NOMO-1 treated with DMSO at 0.1 percent for 48 hours (cell line): ENCODE results near the gene ASNSD1.
"Not testable (repeated sequence)": the region's sequence is repeated elsewhere in the genome, so short reads cannot be mapped to it uniquely, and the experiment has no call there.

Source experiments
- DNase-seq: peaks from one replicate; lab custom pipeline; 2025; ENCODE audit not compliant: unreplicated experiment; lab: John Stamatoyannopoulos, UW

The ASNSD1 gene

DNA sequence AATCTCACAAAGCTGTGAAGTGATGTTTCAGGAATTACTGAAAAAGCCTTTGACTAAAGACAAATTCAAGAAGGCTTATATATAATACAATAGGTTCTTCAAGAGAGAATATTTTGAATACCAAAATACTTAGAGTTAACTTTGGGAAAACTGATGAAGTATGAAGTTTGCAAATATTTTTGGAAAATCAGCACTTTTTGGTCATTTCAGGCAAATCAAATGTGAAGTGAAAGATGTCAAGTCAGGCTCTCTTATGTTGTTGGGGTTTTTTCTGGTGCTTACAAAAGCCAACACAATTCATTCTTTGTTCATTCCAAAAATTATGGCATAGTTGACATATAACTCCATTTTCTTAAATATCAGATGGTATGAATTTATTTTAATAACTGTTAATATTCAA, 14.7 kb upstream of the ASNSD1 start:
- no peak for DNase-seq

DNA sequence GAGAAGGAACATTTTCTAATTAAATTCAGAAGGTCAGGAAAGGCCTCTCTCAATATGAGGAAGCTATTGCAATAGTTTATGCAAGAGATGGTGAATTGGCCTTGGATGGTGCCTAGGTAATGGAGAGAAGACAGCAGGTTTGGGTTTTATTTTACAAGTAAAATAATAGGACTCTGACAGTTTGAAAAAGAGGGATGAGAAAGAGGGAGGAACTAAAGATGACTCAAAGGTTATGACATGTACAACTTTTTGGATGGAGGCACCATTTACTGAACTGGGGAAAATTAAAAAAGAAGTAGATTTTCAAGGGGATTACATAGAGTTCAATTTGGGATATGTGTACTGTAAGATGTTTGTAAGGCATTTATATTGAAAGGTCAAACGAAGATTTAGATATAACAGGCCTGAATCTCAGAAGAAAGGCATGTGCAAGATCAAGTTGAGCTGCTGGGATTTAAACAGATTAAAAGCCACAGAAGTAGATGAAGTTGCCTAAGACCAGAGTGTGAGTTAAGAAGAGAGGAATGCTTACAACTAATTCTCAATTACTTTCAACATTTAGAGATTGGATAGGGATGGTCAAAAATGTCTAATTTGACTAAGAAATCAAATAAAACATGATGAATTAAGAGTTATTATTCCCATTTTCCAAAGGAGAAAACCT, 12.3 kb upstream of the ASNSD1 start:
- DNase-seq, result no peak

DNA sequence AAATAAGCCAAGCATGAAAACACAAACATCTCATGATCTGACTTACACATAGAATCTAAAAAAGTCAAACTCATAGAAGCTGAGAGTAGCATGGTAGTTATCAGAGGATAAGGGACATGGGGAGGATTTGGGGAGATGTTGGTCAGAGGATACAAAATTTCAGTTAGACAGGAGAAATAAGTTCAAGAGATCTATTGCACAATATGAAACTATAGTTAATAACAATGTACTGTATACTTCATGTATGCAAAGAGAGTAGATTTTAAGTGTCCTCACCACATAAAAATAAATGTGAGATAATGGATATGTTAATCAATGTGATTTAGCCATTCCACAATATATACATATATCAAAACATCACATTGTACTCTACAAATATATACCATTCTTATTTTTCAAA, 10.0 kb upstream of the ASNSD1 start:
- no peak for DNase-seq

DNA sequence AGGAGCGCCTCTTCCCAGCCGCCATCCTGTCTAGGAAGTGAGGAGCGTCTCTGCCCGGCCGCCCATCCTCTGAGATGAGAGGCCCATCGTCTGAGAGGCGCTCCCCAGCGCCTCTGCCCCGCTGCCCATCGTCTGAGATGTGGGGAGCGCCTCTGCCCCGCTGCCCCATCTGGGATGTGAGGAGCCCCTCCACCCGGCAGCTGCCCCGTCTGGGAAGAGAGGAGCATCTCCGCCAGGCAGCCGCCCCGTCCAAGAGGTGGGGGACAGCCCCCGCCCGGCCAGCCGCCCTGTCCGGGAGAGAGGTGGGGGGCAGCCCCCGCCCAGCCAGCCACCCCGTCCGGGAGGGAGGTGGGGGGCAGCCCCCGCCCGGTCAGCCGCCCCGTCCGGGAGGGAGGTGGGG, 7.8 kb upstream of the ASNSD1 start:
- DNase-seq, result not testable (repeated sequence)

DNA sequence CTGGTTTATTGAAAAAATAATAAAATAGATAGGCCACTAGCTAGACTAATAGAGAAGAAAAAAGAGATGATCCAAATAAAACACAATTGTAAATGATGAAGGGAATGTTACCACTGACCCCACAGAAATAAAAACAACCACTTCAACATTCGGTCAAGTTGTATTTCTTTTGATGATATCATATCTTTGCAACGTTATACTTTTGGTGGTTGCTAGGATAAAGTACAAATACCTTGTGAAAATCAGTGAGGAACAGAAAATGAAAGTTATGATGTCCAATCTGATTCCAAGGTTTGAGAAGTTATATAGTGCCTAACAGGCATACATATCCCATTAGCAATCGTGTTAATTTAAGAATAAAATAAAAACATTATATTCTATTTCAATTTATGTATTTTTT, 6.6 kb upstream of the ASNSD1 start:
- DNase-seq, result no peak

DNA sequence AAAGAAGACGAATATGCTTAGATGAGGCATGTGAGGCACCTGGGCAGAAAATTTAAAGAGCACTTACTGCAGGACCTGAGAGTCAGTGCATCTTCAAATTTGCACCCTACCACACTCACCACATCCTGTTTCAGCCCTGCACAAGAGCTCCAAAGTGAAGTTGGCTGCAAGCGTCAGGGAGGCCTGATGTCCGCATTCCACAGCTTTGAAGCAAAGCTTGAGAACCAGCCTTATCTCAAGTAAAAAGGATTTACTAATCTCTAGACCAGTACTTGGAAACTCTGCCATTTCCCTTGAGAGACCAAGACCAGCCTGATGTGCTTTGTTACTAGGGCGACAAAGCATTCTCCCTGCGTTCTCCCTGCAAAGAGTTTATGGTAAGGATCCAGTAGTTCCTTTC, 3.4 kb upstream of the ASNSD1 start:
- DNase-seq, result peak; percentile 43

DNA sequence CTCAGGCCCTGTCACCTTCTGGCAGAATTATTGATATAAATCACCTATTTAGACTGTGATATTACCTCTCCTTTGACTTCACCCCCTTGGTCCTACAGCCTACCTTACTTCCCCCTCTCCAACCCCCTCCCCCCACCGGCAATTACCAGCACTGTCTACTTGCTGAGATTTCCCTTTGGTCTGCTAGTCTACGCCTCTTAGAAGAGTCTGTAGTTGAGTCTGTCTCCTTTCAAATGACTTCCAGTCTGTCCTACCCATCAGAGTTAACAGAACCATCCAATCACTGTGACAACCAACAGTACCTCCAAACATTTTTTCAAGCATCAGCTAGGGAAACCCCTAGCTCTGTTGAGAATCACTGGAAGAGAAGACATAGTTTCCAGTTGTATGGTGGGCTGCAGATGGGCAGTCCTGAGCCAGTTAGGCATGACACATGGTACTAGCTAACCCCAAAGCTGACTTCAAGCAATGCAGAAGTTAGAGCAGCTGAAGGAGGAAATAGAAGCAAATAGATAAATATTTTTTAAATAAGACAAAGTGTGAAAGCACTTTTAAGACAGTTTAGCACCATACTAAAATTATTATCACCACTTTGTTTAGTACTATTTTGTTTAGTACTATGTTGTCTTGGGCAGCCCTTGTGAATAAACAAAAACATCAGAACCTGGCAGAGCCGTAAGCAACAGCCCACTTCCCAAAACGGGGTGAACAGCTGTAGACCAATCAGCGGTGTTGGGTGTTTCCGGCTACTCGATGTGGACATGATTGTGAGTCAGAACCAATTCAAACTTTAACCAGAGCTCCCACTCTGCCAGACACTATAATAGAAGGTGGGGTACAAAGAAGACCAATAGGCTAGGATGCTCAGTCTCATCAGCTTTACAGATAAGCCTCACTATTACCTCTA, 2.7 kb upstream of the ASNSD1 start:
- DNase-seq, result peak; percentile 61

DNA sequence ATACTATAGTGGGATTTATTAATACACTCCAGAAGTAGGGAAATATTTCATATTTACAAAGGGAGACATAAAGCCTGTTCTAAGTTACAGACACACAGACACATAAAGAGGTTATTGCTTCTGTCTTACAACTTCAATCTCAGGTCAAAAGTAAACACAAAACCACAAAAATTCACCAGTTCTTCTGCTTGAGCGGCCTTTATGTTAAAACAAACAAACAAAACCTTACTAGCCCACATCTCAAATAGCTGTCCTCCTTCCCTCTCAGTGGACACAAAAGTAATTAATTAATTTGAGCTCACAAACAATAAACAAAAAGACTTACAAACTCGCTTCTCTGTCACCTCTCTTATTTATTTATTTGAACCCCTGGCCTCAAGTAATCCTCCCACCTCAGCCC, 1.5 kb upstream of the ASNSD1 start:
- no peak for DNase-seq

DNA sequence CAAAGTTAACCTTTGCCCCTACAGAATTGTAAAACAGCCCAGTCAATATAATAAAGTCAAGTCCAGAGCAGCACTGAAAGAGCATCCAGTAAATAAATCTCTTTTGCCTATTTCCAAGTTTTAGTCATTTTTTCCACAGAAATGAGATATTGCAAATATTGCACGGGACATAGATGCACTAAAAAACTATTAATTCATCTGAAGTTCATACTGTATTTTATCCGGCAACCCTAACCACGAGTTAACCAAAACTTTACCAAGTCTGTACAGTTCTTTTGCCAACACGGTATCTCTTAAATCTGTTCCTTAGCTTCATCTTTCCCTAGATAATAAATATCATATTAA, 484 bp upstream of the ASNSD1 start:
- DNase-seq, result no peak

DNA sequence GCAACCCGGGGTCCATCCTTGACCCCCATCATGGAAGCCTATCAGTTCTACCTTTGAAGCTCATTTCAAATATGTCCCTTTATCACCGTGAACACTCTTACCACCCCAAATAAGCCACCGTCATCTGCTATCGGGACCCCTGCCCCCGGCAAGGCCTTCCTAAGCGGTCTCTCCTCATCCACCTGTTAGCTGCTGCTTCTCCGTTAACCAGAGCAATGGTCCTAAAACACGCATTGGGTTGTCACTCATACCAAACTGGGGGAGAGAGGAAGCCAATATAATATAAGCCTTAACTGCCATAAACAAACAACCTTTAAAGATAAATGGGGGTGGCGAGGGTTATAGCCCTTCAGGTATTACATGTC, 680 bp downstream of the ASNSD1 start:
- DNase-seq, result no peak

DNA sequence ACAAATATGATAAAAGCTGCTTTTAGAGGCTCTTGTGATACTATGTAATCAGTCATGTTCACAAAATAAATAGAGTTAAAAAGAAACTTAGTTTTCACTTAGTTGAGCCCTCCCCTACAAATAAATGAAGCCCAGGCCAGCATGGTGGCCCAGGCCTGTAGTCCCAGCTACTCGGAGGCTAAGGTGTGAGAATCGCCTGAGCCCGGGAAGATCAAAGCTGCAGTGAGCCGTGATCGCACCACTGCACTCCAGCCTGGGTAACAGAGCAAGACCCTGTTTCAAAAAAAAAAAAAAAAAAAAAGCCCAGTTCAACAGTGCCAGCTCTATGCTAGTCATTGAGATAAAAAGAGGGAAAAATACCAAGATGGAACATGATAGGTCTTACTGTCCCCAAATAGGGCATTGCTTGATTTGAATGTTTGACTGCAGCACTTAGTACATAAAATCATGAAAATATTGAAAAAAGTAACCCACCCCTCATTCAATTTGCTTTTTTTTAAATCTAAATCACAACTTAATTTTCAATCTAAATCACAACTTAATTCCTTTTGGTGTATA, 1.5 kb downstream of the ASNSD1 start:
- DNase-seq, result no peak

DNA sequence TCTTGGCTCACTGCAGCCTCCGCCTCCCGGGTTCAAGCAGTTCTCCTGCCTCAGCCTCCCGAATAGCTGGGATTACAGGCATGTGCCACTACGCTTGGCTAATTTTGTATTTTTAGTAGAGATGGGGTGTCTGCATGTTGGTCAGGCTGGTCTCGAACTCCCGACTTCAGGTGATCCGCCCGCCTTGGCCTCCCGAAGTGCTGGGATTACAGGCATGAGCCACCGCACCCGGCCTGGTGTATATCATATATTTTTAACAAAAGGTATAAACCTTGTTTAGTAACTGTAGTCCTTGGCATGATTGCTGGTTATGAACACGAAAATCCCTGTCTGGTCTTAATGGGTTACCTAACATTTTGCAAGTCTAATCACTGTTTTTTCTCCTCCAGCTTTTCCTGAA, 2.1 kb downstream of the ASNSD1 start:
- not testable (repeated sequence) for DNase-seq

DNA sequence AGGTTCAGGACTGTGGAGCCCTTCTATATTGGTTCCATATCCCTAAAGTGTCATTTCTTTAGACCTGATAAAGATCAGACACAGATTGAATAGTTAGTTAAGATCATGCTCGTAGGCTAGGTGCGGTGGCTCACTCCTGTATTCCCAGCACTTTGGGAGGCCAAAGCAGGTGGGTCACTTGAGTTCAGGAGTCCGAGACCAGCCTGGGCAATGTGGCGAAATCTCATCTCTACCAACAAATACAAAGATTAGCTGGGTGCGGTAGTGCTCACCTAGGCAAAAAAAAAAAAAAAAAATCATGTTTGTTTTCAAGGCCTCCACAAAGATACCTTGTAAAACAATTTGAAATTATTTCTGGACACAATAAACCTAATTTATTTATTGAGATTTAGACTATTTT, 8.7 kb downstream of the ASNSD1 start:
- no peak for DNase-seq

DNA sequence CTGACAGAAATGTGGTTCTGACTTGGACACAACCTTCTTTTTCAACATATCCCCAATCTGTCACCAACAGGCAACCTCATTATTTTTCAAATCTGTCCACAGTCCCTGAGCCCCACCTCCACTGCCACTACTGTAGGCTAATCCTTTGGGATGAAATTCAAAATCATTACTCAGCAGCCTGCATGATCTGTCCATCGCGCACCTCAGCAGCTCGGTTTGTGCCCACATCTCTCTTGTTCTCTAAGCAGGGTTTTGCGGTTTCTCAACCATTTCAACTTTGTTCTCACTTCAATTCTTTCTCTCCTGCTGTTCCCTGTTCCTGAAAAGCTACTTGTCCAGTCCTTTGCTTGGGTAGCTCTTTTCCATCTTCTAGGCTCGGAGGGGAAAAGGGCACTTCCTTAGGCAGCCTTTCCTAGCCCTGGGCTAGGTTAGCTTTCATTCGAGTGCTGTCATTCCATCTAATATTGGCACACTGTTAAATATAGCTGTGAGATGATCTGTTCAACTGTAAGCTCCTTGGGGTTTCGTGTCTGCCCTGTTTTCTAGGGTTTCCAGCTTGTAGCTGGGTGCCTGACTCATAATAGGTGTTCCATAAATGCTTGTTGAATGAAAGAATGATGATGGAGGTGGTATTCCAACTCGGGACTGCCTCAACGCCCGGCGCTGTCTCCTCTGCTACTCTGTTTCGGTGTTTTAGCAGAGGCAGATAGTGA, 12.6 kb downstream of the ASNSD1 start:
- DNase-seq, result no peak

DNA sequence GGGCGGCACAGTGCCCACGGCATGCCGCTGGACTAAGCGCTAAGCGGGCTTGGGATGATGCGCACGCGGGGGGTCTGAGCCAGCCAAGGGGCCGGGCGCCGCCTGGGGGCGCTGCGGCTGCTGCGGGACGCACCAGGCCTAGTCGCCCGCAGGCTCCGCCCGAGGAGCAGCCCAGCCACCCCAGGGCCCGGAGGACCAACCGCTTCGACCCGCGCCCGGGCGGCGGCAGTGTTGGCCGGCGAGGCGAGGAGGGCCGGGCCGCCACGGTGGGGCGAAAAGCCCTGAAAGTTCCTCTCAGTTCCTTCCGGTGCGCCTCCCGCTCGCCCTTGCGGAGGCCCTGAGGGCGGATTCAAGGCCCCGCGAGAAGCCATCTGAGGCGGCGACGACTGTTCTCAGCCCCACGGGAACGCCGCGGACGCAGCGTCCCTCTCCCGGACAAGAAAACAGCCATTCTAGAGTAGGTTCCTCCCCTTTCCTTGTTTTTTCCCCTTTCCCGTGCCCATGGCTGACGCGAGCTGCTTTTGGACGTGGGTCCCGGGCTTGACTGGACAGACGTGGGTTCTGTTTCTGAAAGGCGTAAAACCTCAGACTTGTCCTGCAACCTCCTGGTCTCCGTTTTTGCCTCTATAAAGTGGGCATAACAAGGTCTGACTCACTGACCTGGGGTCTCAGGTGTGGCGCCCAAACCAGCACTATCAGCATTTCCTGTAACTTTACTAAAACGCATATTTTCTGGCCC, 13.3 kb downstream of the ASNSD1 start, which contains the start of gene ANKAR:
Gene ANKAR, plus strand, starts transcription at position 297 of the 739 bp plus-strand sequence. CDS start 1,821 bp downstream, outside the sequence.
- peak; percentile 88 for DNase-seq

DNA sequence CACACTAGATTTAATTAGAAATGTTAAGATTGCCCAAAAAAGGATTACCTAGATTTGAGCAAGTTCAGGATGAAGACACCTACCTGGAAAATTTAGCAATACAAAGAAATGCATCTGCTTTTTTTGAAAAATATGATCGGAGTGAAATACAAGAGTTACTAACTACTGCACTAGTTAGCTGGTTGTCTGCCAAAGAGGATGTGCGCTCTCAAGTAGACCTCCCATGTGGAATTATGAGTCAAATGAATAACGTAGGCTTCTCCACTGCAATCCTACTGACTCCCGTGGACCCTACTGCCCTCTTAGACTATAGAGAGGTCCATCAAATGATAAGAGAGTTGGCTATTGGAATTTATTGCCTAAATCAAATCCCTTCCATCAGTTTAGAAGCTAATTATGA, 15.2 kb downstream of the ASNSD1 start:
- DNase-seq, result no peak

DNA sequence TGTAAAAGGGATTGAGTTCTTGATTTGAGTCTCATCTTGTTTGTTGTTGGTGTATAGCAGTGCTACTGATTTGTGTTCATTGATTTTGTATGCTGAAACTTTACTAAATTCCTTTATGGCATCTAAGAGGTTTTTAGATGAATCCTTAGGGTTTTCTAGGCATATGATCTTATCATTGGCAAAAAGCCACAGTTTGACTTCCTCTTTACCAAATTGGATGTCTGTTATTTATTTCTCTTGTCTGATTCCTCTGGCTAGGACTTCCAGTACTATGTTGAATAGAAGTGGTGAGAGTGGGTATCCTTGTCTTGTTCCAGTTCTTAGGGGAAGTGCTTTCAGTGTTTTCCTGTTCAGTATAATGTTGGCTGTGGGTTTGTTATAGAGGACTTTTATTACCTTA, 18.0 kb downstream of the ASNSD1 start:
- DNase-seq, result no peak

DNA sequence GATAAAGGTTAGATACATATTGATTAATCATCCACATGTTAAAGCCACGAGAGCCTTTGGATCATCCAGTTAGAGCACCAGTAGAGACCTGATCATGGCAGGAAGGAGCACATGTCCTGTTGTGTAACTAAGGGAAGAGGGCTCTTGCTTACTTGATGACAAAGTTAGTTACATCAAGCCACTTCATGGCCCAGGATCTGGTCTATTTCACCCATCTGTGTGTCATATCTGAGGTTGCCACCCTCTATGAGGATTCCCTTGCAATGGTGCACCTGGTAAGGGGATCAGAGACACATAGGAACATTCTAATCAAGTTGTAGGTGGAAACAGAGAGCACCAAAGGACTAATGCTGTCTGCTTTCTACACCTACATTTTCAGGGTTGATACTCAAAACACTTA, 19.9 kb downstream of the ASNSD1 start:
- no peak for DNase-seq

DNA sequence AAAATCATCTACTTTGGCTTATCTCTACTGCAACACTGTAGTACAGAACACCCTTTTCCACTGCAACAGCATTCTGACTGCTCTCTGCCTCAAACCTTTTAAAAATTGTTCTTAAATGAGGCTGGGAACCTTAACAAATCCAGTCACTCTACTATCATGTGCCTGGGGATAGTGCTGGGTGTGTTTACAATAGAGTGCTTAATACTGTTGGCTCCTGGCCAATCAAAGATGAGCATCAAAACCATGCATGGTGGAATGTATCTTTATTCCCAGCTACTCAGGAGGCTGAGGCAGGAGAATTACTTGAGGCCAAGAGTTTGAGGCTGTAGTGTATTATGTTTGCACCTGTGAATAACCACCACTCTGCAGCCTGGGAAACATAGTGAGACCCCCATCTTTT, 20.6 kb downstream of the ASNSD1 start:
- DNase-seq, result no peak

DNA sequence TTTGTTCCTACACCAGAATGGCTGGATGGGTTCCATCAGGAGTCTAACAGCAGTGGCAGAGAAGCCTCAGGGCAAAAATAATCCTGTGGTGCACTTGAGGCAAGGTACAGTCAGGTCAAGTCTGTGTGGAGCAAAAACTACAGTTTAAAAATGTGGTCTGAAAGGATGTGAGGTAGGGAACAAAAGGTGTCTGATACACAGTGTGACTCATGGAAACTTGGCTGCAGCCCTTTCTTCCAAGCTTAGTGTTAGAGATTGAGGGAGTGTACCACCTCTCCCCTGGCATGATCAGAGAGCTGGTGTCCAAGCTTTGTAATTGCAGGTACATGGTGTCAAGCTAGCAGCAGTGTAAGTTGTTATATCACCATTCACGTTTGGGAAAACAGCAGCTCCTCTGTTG, 22.1 kb downstream of the ASNSD1 start:
- no peak for DNase-seq

DNA sequence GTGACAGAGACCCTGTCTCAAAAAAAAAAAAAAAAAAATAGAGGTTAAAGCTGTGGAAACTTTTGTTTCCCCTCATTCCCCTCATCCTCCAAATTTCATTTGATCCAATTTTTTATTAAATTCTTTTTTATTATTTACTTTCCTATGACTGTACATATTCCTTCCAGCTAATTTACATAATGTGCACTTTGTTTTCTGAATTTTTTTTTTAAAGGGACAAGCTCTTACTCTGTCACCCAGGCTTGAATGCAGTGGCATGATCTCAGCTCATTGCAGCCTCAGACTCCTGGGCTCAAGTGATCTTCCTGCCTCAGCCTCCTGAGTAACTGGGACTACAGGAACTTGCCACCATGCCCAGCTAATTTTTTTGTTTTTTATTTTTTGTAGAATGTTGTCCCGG, 23.6 kb downstream of the ASNSD1 start:
- no peak for DNase-seq
